AG10803 (cell line): ENCODE measurements around the gene SLC9A9.

Experiments
- DNase-seq: peaks from one replicate; pipeline ENCODE4 v3.0.0; 2010; ENCODE audit warnings: low read depth
- H3K4me3 ChIP-seq: 2 replicates; pipeline ENCODE4 v1.5.1; 2011; ENCODE audit warnings: mild to moderate bottlenecking, low read length, control low read depth
- CTCF ChIP-seq: conservative IDR thresholded peaks from 2 replicates; pipeline ENCODE4 v1.5.1; 2011; ENCODE audit warnings: mild to moderate bottlenecking, low read length, control low read depth, inconsistent platforms

Gene SLC9A9

GRCh38 chr3:143226678-143227291, 621.5 kb downstream of the SLC9A9 start:
- H3K4me3 ChIP-seq = no peak overlapping the region
- no peak for DNase-seq
- no peak for TF ChIP-seq CTCF

GRCh38 chr3:143224716-143225115, 623.6 kb downstream of the SLC9A9 start:
- TF ChIP-seq CTCF = no peak
- no peak overlapping the region for H3K4me3 ChIP-seq
- no peak for DNase-seq

GRCh38 chr3:143222981-143223380, 625.3 kb downstream of the SLC9A9 start:
- H3K4me3 ChIP-seq = no peak overlapping the region
- no peak for TF ChIP-seq CTCF
- no peak for DNase-seq

GRCh38 chr3:143222505-143222904, 625.8 kb downstream of the SLC9A9 start:
- no peak overlapping the region for H3K4me3 ChIP-seq
- TF ChIP-seq CTCF = no peak
- no peak for DNase-seq

- no peak for TF ChIP-seq CTCF
- H3K4me3 ChIP-seq = no peak overlapping the region
- no peak for DNase-seq
Measured at GRCh38 chr3:143221446-143221845, 626.8 kb downstream of the SLC9A9 start.

- H3K4me3 ChIP-seq = no peak overlapping the region
- no peak for DNase-seq
- TF ChIP-seq CTCF = no peak
Measured at GRCh38 chr3:143220741-143221140, 627.5 kb downstream of the SLC9A9 start.

- no peak for DNase-seq
- H3K4me3 ChIP-seq = no peak overlapping the region
- no peak for TF ChIP-seq CTCF
Measured at GRCh38 chr3:143218166-143218835, 630.0 kb downstream of the SLC9A9 start.
